Measurements from ENCODE around the gene TOP3B. TPM values are rescaled to one million over a fixed set of nuclear protein-coding genes. Genes with fewer than 3 reads are reported as not detected.

TOP3B gene
- total RNA-seq, 4 donors from 2014 or later: 8.2 to 15.7 (median 14.2) TPM

- in situ Hi-C loops (cut with MboI; ENCODE audit: low sequenced_read_pairs in 4 of 4) (no loop called here), intact Hi-C loops (cut with DNase I; ENCODE audit: low total_unique reads) (no loop called here)
- no peak overlapping the region for H3K4me3 ChIP-seq
- H3K36me3 ChIP-seq: no peaks in the 10 kb centered on the region
- no peaks in the 10 kb centered on the region for H3K4me1 ChIP-seq
- H3K27ac ChIP-seq: no peak overlapping the region
- no peaks in the 10 kb centered on the region for H3K27me3 ChIP-seq
- no peaks in the 10 kb centered on the region for H3K9me3 ChIP-seq
- ATAC-seq: no peak
- DNase-seq: no peak
- no peak for TF ChIP-seq POLR2A (IDR thresholded peaks at IDR 0.05)
- TF ChIP-seq CTCF (IDR thresholded peaks at IDR 0.05 in 4 of 5, conservative IDR thresholded peaks at IDR 0.05 in 1 of 5): no peak
Measured at GRCh38 chr22:22026157-22026831, 43.7 kb upstream of the TOP3B start.

GRCh38 chr22:22025320-22026156 lies 43.0 kb upstream of the TOP3B start:
- Histone ChIP-seq H3K27ac (no peak overlapping the region), H3K4me1 (no peaks in the 10 kb centered on the region), H3K27me3 (no peaks in the 10 kb centered on the region), H3K4me3 (no peak overlapping the region), H3K36me3 (no peaks in the 10 kb centered on the region), H3K9me3 (no peaks in the 10 kb centered on the region)
- no peak for DNase-seq
- intact Hi-C loops (cut with DNase I; ENCODE audit: low total_unique reads) (no loop called here), in situ Hi-C loops (cut with MboI; ENCODE audit: low sequenced_read_pairs in 4 of 4) (no loop called here)
- ATAC-seq: no peak
- no peak for TF ChIP-seq POLR2A (IDR thresholded peaks at IDR 0.05)
- TF ChIP-seq CTCF (IDR thresholded peaks at IDR 0.05 in 4 of 5, conservative IDR thresholded peaks at IDR 0.05 in 1 of 5): no peak

DNA sequence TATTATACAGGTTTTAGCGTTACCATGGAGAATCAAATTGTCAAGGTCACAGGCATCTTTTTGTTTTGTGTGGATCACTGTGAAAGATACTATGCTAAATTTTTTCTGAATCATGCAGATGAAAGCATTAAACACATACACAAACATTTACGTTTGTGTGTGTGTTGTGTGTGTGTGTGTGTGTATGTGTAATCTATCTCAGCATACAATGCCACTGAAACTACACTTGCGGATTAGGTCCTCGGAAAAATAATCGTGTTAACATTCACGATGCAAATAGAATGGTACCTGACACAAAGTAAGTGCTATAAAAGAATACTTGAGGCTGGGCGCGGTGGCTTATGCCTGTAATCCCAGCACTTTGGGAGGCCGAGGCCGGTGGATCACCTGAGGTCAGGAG lies 41.9 kb upstream of the TOP3B start:
- in situ Hi-C loops (cut with MboI; ENCODE audit: low sequenced_read_pairs in 4 of 4): no loop called here
- intact Hi-C loops (cut with DNase I; ENCODE audit: low total_unique reads): no loop called here
- no peaks in the 10 kb centered on the region for H3K27me3 ChIP-seq
- H3K27ac ChIP-seq: no peak overlapping the region
- TF ChIP-seq CTCF (IDR thresholded peaks at IDR 0.05 in 4 of 5, conservative IDR thresholded peaks at IDR 0.05 in 1 of 5) (no peak), POLR2A (IDR thresholded peaks at IDR 0.05) (no peak)
- no peak overlapping the region for H3K4me3 ChIP-seq
- DNase-seq (no peak), ATAC-seq (no peak)
- H3K9me3 ChIP-seq: no peaks in the 10 kb centered on the region
- H3K4me1 ChIP-seq: no peaks in the 10 kb centered on the region
- no peaks in the 10 kb centered on the region for H3K36me3 ChIP-seq

DNA sequence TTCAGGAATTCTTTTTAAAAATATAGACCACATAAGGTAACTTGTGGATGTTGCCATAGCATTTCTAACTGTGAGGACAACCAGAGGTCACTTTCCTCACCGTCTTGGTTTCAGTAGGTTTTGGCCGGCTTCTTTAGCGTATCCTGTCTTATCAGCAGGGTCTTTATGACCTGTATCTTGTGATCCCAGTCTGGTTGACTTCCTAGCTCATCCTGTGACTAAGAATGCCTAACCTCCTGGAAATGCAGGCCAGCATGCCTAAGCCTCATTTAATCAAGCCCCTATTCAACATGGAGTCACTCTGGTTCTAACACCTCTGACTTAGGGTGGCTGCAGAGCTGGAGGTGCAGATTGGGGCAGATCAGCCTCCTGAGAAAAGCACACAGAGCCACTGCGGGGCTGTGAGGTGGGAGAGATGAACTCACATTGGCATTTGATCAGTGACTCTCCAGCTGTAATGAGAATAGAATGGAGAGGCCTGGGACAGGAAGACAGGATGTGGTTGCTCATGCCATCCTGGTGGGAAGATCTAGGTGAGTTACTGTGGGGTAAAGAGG lies 41.1 kb upstream of the TOP3B start:
- ATAC-seq (no peak), DNase-seq (no peak)
- Histone ChIP-seq H3K27me3 (no peaks in the 10 kb centered on the region), H3K27ac (no peak overlapping the region), H3K36me3 (no peaks in the 10 kb centered on the region), H3K9me3 (no peaks in the 10 kb centered on the region), H3K4me1 (no peaks in the 10 kb centered on the region), H3K4me3 (no peak overlapping the region)
- in situ Hi-C loops (cut with MboI; ENCODE audit: low sequenced_read_pairs in 4 of 4) (no loop called here), intact Hi-C loops (cut with DNase I; ENCODE audit: low total_unique reads) (no loop called here)
- no peak for TF ChIP-seq CTCF (IDR thresholded peaks at IDR 0.05 in 4 of 5, conservative IDR thresholded peaks at IDR 0.05 in 1 of 5)
- no peak for TF ChIP-seq POLR2A (IDR thresholded peaks at IDR 0.05)

All from gastrocnemius medialis (tissue), 4 donors.